Gastroesophageal sphincter (tissue), 3 donors: ENCODE measurements around the gene MIER2.

Experiments
- EP300 ChIP-seq: sonication (generic); formaldehyde crosslinking; IDR thresholded peaks from one replicate; pipeline ENCODE4 v1.6.1; 2017; ENCODE audit warnings: antibody characterized with exemption, mild to moderate bottlenecking
- POLR2A ChIP-seq, 2 donors: fragments of 450-650 bp; IDR thresholded peaks; one replicate each; pipeline ENCODE4 v1.6.1; 2017; ENCODE audit warnings: antibody characterized with exemption in 2 of 2, mild to moderate bottlenecking in 2 of 2, moderate library complexity in 1 of 2
- TF ChIP-seq, protein P1 (sequence below), 4 experiments: fragments of 200-600 bp in 2 of 4; fragments of 450-650 bp in 2 of 4; sonication (generic) in 1 of 4; IDR thresholded peaks; one replicate each; pipeline ENCODE4 v1.5.1; 2017 to 2019; ENCODE audit warnings: antibody characterized with exemption in 4 of 4, mild to moderate bottlenecking in 2 of 4, moderate library complexity in 2 of 4

DNA sequence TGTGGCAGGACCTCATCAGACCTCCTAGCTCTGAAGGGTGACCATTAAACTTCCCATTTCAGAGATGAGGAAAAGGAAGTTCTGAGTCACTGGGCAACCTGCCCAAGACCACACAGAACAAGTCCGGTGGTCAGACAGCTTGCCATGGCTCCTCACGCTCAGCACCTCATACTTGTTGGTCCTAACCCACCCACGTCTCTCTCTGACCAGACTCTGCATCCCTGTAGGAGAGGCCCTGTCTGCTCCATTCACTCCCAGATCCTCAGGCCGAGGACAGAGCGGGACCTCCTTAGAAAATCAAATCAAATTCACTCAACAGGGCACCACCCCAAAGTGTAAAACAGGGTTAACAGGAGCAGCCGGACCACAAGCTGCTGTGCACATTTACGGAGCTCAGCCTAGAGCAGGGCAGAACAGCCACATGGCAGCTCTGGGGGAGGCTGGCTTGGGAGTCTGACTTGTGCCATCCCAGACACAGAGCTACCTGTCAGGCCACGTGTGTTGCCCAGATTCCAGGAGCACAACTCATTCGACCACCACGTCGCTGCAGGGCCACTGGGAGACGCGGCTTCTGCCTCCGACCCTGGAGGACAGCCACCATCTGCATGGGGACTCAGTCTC, 1.7 kb downstream of the MIER2 start:
- TF ChIP-seq POLR2A (IDR thresholded peaks at IDR 0.05): no peak
- no peak for TF ChIP-seq EP300
- TF ChIP-seq, protein P1, sequence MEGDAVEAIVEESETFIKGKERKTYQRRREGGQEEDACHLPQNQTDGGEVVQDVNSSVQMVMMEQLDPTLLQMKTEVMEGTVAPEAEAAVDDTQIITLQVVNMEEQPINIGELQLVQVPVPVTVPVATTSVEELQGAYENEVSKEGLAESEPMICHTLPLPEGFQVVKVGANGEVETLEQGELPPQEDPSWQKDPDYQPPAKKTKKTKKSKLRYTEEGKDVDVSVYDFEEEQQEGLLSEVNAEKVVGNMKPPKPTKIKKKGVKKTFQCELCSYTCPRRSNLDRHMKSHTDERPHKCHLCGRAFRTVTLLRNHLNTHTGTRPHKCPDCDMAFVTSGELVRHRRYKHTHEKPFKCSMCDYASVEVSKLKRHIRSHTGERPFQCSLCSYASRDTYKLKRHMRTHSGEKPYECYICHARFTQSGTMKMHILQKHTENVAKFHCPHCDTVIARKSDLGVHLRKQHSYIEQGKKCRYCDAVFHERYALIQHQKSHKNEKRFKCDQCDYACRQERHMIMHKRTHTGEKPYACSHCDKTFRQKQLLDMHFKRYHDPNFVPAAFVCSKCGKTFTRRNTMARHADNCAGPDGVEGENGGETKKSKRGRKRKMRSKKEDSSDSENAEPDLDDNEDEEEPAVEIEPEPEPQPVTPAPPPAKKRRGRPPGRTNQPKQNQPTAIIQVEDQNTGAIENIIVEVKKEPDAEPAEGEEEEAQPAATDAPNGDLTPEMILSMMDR (IDR thresholded peaks at IDR 0.05): no peak
